H9 (cell line): Measurements from ENCODE around the gene MRM1. TPM values are rescaled to one million over a fixed set of nuclear protein-coding genes. Genes with fewer than 3 reads are reported as not detected.
A peak's percentile ranks its signal among the peaks of the same experiment; 100 is the strongest.

ENCODE experiments used
- DNase-seq: peaks from one replicate; pipeline ENCODE4 v3.0.0-alpha.2; 2017
- H2AFZ ChIP-seq: one replicate; pipeline ENCODE4 v1.6.1; 2013; ENCODE audit warnings: mild to moderate bottlenecking, low read length, control low read depth, moderate library complexity
- H2AK5ac ChIP-seq: 2 replicates; pipeline ENCODE4 v1.6.1; 2013; ENCODE audit warnings: low read length, control low read depth, mixed read lengths; ENCODE audit not compliant: insufficient read length
- H2BK120ac ChIP-seq: one replicate; pipeline ENCODE4 v1.6.1; 2013; ENCODE audit warnings: low read depth, mild to moderate bottlenecking, low read length, control low read depth, inconsistent platforms; ENCODE audit not compliant: poor library complexity, severe bottlenecking
- H2BK12ac ChIP-seq: 2 replicates; pipeline ENCODE4 v1.6.1; 2013; ENCODE audit warnings: low read length, control low read depth, mixed read lengths, low read depth; ENCODE audit not compliant: insufficient read length
- H2BK15ac ChIP-seq: 2 replicates; pipeline ENCODE4 v1.6.1; 2013; ENCODE audit warnings: low read depth, low read length, control low read depth
- H2BK20ac ChIP-seq: one replicate; pipeline ENCODE4 v1.6.1; 2013; ENCODE audit warnings: low read depth, mild to moderate bottlenecking, low read length, control low read depth, inconsistent platforms; ENCODE audit not compliant: poor library complexity, severe bottlenecking
- H2BK5ac ChIP-seq: 2 replicates; pipeline ENCODE4 v1.6.1; 2013; ENCODE audit warnings: low read length, control low read depth, mixed read lengths; ENCODE audit not compliant: insufficient read length
- H3K14ac ChIP-seq: 2 replicates; pipeline ENCODE4 v1.6.1; 2013; ENCODE audit warnings: low read length, control low read depth; ENCODE audit not compliant: insufficient read depth
- H3K18ac ChIP-seq: 2 replicates; pipeline ENCODE4 v1.6.1; 2013; ENCODE audit warnings: low read depth, mild to moderate bottlenecking, mixed read lengths, low read length, control low read depth; ENCODE audit not compliant: insufficient read length
- H3K23ac ChIP-seq: 2 replicates; pipeline ENCODE4 v1.6.1; 2013; ENCODE audit warnings: low read length, control low read depth, mixed read lengths, low read depth; ENCODE audit not compliant: insufficient read length
- H3K23me2 ChIP-seq: 2 replicates; pipeline ENCODE4 v1.6.1; 2013; ENCODE audit warnings: low read depth, mild to moderate bottlenecking, mixed read lengths, low read length, control low read depth; ENCODE audit not compliant: insufficient read length, poor library complexity, severe bottlenecking
- H3K27ac ChIP-seq: 2 replicates; pipeline ENCODE4 v1.5.1; 2013; ENCODE audit warnings: low read length, control low read depth, mixed read lengths, low read depth; ENCODE audit not compliant: insufficient read length
- H3K27me3 ChIP-seq: 2 replicates; pipeline ENCODE4 v1.6.1; 2013; ENCODE audit warnings: low read length, control low read depth, inconsistent platforms; ENCODE audit not compliant: insufficient read depth
- H3K4ac ChIP-seq: 2 replicates; pipeline ENCODE4 v1.6.1; 2013; ENCODE audit warnings: low read depth, mild to moderate bottlenecking, control low read depth, inconsistent platforms, low read length, moderate library complexity
- H3K4me1 ChIP-seq: 2 replicates; pipeline ENCODE4 v1.6.1; 2013; ENCODE audit warnings: low read length, control low read depth, inconsistent platforms; ENCODE audit not compliant: insufficient read depth
- H3K4me2 ChIP-seq: 2 replicates; pipeline ENCODE4 v1.6.1; 2013; ENCODE audit warnings: low read length, control low read depth, mixed read lengths; ENCODE audit not compliant: insufficient read length, insufficient read depth
- H3K56ac ChIP-seq: 2 replicates; pipeline ENCODE4 v1.6.1; 2013; ENCODE audit warnings: low read depth, mild to moderate bottlenecking, mixed read lengths, low read length, control low read depth; ENCODE audit not compliant: insufficient read length
- H3K79me1 ChIP-seq: 2 replicates; pipeline ENCODE4 v1.6.1; 2013; ENCODE audit warnings: low read depth, mild to moderate bottlenecking, moderate library complexity, low read length, control low read depth, inconsistent platforms; ENCODE audit not compliant: insufficient read depth, poor library complexity, severe bottlenecking
- H3K79me2 ChIP-seq: 2 replicates; pipeline ENCODE4 v1.6.1; 2013; ENCODE audit warnings: low read length, control low read depth, inconsistent platforms; ENCODE audit not compliant: insufficient read depth
- H3K9ac ChIP-seq: 2 replicates; pipeline ENCODE4 v1.6.1; 2013; ENCODE audit warnings: low read length, control low read depth, mixed read lengths; ENCODE audit not compliant: insufficient read length; ENCODE audit errors: extremely low read depth
- H3K9me3 ChIP-seq: one replicate; pipeline ENCODE4 v1.6.1; 2013; ENCODE audit warnings: low read depth, low read length, inconsistent platforms; ENCODE audit not compliant: control insufficient read depth
- H3T11ph ChIP-seq: one replicate; pipeline ENCODE4 v1.6.1; 2013; ENCODE audit warnings: mild to moderate bottlenecking, low read length, control low read depth, inconsistent platforms
- H4K20me1 ChIP-seq: one replicate; pipeline ENCODE4 v1.6.1; 2013; ENCODE audit not compliant: control insufficient read depth, insufficient read length, insufficient read depth
- H4K5ac ChIP-seq: 2 replicates; pipeline ENCODE4 v1.6.1; 2013; ENCODE audit warnings: low read depth, mild to moderate bottlenecking, mixed read lengths, low read length, control low read depth; ENCODE audit not compliant: insufficient read length
- H4K8ac ChIP-seq: replicated peaks from 2 replicates; pipeline ENCODE4 v1.6.1; 2013; ENCODE audit warnings: low read length, control low read depth, mixed read lengths, low read depth; ENCODE audit not compliant: insufficient read length
- H4K91ac ChIP-seq: 2 replicates; pipeline ENCODE4 v1.6.1; 2013; ENCODE audit warnings: low read depth, mild to moderate bottlenecking, moderate library complexity, mixed read lengths, low read length, control low read depth; ENCODE audit not compliant: insufficient read length
- H3K27ac Mint-ChIP-seq, 3 experiments: 2 replicates in 2 of 3; 3 replicates in 1 of 3; pipeline ENCODE4 v1.8.0; 2020 to 2021; ENCODE audit warnings: mixed read lengths in 3 of 3, mild to moderate bottlenecking in 1 of 3, moderate library complexity in 1 of 3
- H3K27me3 Mint-ChIP-seq: 2 replicates; pipeline ENCODE4 v1.8.0; 2021; ENCODE audit warnings: low read depth, mild to moderate bottlenecking, moderate library complexity, mixed read lengths
- H3K36me3 Mint-ChIP-seq, 3 experiments: 2 replicates in 2 of 3; 3 replicates in 1 of 3; pipeline ENCODE4 v1.8.0; 2020 to 2021; ENCODE audit warnings: low read depth in 3 of 3, mixed read lengths in 3 of 3; ENCODE audit not compliant: insufficient read depth in 1 of 3
- H3K4me1 Mint-ChIP-seq, 2 experiments: 2 replicates each; pipeline ENCODE4 v1.8.0; 2020; ENCODE audit warnings: mixed read lengths in 2 of 2
- H3K4me3 Mint-ChIP-seq, 2 experiments: 2 replicates in 1 of 2; 3 replicates in 1 of 2; pipeline ENCODE4 v1.8.0; 2020 to 2021; ENCODE audit warnings: mild to moderate bottlenecking in 2 of 2, mixed read lengths in 2 of 2, moderate library complexity in 1 of 2
- H3K9me3 Mint-ChIP-seq, 2 experiments: 2 replicates in 1 of 2; 3 replicates in 1 of 2; pipeline ENCODE4 v1.8.0; 2020; ENCODE audit warnings: mild to moderate bottlenecking in 2 of 2, mixed read lengths in 2 of 2, moderate library complexity in 1 of 2
- CTCF ChIP-seq: fragments of 200-600 bp; sonication (generic); conservative IDR thresholded peaks from 3 replicates; pipeline ENCODE4 v1.8.0; 2021; ENCODE audit warnings: antibody characterized with exemption, mild to moderate bottlenecking
- WGBS: extraction: QIAGEN DNeasy Blood & Tissue Kit; methylation state at CpG from one replicate; pipeline ENCODE4 v1.1.7; 2013; ENCODE audit warnings: missing lambda C conversion rate, low lambda C conversion rate, mixed read lengths; ENCODE audit not compliant: insufficient read length; ENCODE audit errors: extremely low coverage; 5-methylcytosine and 5-hydroxymethylcytosine counted together
- total RNA-seq: library from RNA; stranded (reverse); gene quantifications from 2 replicates; pipeline ENCODE4 v1.2.1, GENCODE V29; 2021

The MRM1 gene
- total RNA-seq, 1 experiment from 2014 or later = 10.3 TPM

DNA sequence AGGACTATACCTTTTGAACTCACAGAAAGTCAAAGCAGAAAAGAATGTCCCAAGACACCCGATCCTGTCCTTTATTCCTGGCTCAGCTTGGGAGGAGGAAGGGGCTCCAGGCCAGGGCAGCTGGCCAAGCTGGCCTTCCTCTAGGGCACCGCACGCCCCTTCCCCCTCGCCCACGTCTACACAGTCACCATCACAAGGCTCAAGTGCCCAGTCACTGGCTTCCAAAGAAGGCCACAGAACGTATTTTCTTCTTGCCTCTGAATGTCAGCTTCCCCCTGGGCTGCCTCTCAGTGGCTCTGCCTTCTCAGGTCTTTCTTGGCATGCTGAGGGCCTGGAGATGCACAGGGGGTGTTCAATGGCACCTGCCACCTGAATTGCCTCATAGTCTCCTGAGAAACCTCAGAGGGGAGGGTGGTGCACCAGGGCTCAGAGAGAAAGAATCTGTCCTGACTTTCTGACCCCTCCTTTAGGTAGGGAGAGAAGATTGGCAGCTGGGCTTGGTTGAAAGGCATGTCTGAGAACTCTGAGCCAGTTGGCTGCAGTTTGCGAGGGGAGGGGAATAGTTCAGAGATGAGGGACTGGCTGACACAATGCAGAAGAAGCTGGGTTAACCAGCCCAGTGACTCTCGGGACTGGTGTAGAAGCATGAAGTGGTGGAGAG, 7.6 kb upstream of the MRM1 start:
- peak overlapping the region; percentile 17 to 82; a peak in 2 of 5 replicates for H3K4me3 Mint-ChIP-seq
- Histone ChIP-seq H3K27ac (no peak overlapping the region), H3K56ac (no peak overlapping the region), H3K9me3 (no peaks in the 10 kb centered on the region), H4K91ac (no peak overlapping the region), H3K4me1 (no peaks in the 10 kb centered on the region; the same call in 1 of the 2 replicates), H3K23ac (no peak overlapping the region), H3K4me2 (peak overlapping the region; percentile 57), H3K14ac (no peak overlapping the region), H2BK120ac (no peak overlapping the region), H2AFZ (no peak overlapping the region), H3K79me2 (no peaks in the 10 kb centered on the region), H3K4ac (no peak overlapping the region), H3K79me1 (no peaks in the 10 kb centered on the region), H3T11ph (no peak overlapping the region), H2BK15ac (no peak overlapping the region), H3K23me2 (peaks cover 8% of the 10 kb centered on the region), H2BK20ac (no peak overlapping the region), H3K9ac (no peak overlapping the region), H4K5ac (no peak overlapping the region), H2BK12ac (no peak overlapping the region), H4K20me1 (no peaks in the 10 kb centered on the region), H4K8ac (no peak overlapping the region), H3K18ac (no peak overlapping the region), H3K27me3 (no peaks in the 10 kb centered on the region), H2BK5ac (no peak overlapping the region), H2AK5ac (no peak overlapping the region)
- no peak for TF ChIP-seq CTCF
- no CpG with 5 or more reads among the region's 8 CpGs for WGBS
- H3K27ac Mint-ChIP-seq = peak overlapping the region in 1 of 3 experiments; percentile 37; a peak in 3 of 7 replicates
- peaks cover 9 to 37% (median 34%) of the 10 kb centered on the region in 3 experiments; a peak in 6 of 7 replicates for H3K36me3 Mint-ChIP-seq
- DNase-seq = no peak
- H3K4me1 Mint-ChIP-seq = peaks cover 25 to 26% of the 10 kb centered on the region in 2 experiments
- no peaks in the 10 kb centered on the region for H3K27me3 Mint-ChIP-seq
- H3K9me3 Mint-ChIP-seq = no peaks in the 10 kb centered on the region
